Activated CD8-positive, alpha-beta memory T cell treated with anti-CD3 and anti-CD28 coated beads, Interleukin-2, amount 50 U/mL, for 1 hour (primary cell): Measurements from ENCODE around the gene PCDHGB1.
"Not testable (repeated sequence)": the region's sequence is repeated elsewhere in the genome, so short reads cannot be mapped to it uniquely, and the experiment has no call there.

Experiments used
- DNase-seq: peaks from one replicate; pipeline ENCODE4 v3.0.0-alpha.2; 2020; ENCODE audit errors: extremely low read depth

PCDHGB1 gene

GRCh38 chr5:141349917-141350619, at the start of gene PCDHGB1:
Gene PCDHGB1, plus strand, starts transcription at chr5:141350099. Its CDS starts 162 bp downstream, at chr5:141350261.
- no peak for DNase-seq

- no peak for DNase-seq
Measured at GRCh38 chr5:141303756-141304155, 46.1 kb upstream of the PCDHGB1 start, which contains the start of gene SLC25A2. Gene SLC25A2, minus strand, starts transcription at chr5:141304049. Its CDS starts 184 bp downstream, at chr5:141303865.

GRCh38 chr5:141306630-141307029, 43.3 kb upstream of the PCDHGB1 start:
- no peak for DNase-seq

DNA sequence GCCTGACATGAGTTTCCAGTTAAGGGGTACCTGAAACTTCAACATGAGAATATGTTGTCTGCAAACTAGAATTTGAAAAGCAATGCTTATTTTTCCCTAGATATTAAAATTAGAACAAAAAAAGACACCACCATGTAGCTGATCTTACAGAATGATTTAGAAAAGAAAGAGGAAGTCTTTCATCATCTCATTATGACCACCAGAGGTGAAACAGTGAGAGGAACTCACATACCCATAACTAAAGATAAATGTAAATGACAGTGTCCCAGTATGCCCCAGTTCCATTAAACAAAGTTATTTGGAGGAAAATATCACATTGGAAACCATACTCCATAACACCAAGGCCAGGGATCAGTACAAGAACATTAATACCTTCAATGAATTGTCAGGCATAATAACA, 36.2 kb upstream of the PCDHGB1 start:
- no peak for DNase-seq

GRCh38 chr5:141316963-141317362, 32.9 kb upstream of the PCDHGB1 start:
- DNase-seq, result not testable (repeated sequence)

DNA sequence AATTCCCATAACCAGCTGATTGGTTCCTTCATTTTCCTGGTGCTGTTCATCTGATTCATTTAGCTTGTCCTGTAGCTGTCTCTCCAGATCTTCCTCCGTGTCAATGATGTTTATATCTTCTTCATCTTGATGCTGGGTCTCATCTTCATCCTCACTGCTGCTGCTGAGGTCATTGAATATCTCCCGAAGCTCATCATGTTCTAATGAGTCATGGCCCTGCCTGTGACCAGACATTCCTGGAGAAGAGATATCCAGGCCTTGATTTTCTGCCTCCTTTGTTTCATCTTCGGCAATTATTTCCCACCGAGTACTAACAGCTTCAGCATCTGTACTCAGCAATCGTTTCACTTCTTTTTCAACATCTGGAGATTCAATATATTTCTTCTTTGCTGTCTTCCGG, 30.7 kb upstream of the PCDHGB1 start:
- no peak for DNase-seq

DNA sequence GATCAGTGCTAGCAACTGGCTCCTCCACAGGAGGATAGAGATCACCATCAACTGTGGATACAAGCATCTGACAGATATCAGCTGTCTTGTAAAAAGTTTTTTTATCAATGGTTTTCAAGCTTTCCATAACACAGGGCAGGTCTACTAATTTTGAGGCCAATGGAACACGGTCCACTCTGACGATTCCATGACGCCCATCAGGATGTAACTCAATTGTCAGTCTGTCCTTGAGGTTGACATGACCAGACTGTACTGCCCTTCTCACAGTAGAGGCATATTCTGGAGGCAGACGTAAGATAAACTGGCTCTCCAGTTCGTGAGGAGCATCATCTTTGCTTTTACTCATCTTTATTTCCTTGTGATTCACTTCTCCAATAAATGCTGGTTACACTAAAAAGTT, 30.2 kb upstream of the PCDHGB1 start:
- DNase-seq, result no peak

- DNase-seq, result peak; percentile 68
Measured at GRCh38 chr5:141320225-141321169, 29.4 kb upstream of the PCDHGB1 start, which contains the start of gene TAF7. Gene TAF7, minus strand, starts transcription at chr5:141320784. Its CDS starts 740 bp downstream, at chr5:141320044.

DNA sequence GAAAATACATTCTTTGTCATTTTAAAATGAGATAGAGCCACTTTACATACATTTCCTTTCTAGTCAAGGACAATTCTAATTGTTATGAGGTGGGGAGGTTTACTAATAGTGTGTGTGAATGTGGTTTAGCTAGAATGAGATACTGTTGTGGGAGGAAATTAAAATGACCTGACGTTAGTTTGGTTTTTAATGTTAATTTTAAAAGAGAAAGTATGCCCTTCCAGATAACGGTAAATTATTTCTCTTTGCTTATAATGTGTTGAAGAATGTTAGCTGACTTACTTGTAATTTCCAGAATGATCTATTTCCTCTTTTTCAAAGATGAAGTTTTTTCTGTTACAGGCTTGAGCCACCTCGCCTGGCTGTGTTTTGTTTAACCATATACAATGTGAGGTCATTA, 27.6 kb upstream of the PCDHGB1 start:
- no peak for DNase-seq

DNA sequence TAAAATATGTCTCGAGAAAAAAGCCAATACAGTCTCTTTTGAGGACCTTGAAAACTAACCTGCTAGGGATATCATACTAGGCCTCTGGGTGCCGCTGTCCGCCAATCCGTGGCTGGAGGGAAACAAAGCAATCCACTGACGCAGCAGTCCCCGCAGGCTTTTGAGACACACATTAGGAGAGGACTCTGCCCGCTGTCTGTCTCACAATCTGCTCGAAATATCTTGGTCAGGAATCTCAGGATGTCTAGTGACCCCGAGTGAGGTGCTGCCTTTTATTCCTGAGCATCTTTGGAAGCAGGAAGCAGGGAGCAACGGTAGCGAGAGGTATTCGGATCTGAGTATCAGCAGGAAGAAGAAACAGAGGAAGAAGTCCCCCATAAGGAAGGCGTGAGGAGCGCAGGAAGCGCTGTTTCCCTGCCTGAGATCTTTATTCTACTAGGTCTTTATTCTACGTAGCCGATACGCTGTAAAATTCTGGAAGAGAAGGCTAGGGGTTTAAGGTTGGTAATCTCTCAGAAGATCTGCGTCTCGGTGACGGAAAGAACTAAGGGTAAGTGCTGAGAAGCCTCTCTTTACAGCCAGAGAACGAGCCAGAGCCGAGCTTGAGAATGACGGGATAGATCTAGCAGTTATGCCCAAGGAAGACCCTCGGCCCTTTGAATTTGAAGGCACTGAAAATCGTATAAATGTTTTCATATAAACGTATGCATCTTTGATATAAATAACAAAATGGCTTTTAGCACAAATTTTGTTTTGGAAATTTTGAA, 23.6 kb upstream of the PCDHGB1 start:
- no peak for DNase-seq

DNA sequence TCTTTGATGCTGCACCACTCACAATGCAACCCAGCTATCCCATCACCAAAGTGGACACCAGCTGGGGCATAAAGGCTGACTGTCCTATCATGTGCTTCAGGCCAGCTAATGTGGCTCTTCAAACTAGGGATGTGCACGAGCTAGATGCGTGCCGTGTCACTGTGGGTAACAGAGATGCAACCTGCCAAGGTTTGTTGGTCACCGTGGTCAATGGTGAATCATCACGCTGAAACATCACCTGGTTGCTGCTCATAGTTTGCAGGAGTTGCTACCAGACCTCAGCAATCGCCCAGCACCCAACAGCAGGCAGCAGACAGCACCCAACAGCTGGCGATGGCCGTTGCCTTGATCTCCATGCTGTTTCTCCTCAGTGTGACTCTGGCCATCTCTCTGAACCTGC, 21.7 kb upstream of the PCDHGB1 start:
- DNase-seq, result no peak

- no peak for DNase-seq
Measured at GRCh38 chr5:141330299-141331080, 19.4 kb upstream of the PCDHGB1 start, which contains the start of gene PCDHGA1. Gene PCDHGA1, plus strand, starts transcription at chr5:141330514.

DNA sequence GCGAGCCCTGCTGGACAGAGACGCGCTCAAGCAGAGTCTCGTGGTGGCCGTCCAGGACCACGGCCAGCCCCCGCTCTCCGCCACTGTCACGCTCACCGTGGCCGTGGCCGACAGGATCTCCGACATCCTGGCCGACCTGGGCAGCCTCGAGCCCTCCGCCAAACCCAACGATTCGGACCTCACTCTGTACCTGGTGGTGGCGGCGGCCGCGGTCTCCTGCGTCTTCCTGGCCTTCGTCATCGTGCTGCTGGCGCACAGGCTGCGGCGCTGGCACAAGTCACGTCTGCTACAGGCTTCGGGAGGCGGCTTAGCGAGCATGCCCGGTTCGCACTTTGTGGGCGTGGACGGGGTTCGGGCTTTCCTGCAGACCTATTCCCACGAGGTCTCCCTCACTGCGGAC, 17.3 kb upstream of the PCDHGB1 start:
- not testable (repeated sequence) for DNase-seq

DNA sequence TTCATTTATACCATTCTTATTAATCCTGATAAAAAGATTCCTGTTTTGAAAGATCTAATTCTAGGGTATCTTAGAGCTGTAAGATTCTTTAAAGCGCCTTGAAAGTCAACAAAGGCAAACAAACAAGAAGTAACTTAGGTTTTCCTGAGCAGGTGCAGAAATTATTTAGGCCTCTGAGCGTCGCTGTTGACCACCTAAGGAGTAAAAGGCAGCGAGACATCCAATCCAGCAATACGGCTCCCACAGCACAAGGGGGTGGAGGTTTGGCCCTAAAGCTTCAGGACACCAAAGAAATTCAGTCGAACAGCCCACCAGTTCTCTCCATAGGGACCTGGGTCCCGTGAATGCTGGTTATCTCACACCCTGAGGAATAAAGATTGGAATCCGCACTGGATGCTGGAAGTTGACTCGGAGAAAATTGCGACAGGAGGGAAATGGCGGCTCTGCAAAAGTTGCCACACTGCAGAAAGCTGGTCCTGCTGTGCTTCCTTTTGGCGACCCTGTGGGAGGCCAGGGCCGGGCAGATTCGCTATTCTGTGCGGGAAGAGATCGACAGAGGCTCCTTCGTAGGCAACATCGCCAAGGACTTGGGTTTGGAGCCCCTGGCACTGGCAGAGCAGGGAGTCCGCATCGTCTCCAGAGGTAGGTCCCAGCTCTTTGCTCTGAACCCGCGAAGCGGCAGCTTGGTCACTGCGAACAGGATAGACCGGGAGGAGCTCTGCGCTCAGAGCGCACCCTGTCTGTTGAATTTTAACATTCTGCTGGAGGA, 11.2 kb upstream of the PCDHGB1 start, which contains the start of gene PCDHGA2:
Gene PCDHGA2 (plus strand): TSS at position 223 of the 769 bp plus-strand sequence.
- no peak for DNase-seq

GRCh38 chr5:141340781-141341354, 9.0 kb upstream of the PCDHGB1 start:
- not testable (repeated sequence) for DNase-seq

- no peak for DNase-seq
Measured at GRCh38 chr5:141342773-141343172, 7.1 kb upstream of the PCDHGB1 start.

GRCh38 chr5:141343242-141343952, 6.5 kb upstream of the PCDHGB1 start, which contains the start of gene PCDHGA3:
Gene PCDHGA3, plus strand, starts transcription at chr5:141343829. Its CDS starts 205 bp downstream, at chr5:141344034.
- DNase-seq, result no peak

GRCh38 chr5:141343953-141344463, 5.9 kb upstream of the PCDHGB1 start:
- no peak for DNase-seq

DNA sequence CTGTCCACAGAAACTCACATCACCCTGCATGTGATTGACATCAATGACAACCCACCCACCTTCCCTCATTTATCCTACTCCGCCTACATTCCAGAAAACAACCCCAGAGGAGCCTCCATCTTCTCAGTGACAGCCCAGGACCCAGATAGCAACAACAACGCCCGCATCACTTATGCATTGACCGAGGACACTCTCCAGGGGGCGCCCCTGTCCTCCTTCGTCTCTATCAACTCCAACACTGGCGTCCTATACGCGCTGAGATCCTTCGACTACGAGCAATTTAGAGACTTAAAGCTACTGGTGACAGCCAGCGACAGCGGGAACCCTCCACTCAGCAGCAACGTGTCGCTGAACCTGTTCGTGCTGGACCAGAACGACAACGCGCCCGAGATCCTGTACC, 4.6 kb upstream of the PCDHGB1 start:
- no peak for DNase-seq
